Measurements from ENCODE around the gene CH25H.
"Not testable (repeated sequence)": the region's sequence is repeated elsewhere in the genome, so short reads cannot be mapped to it uniquely, and the experiment has no call there.

The CH25H gene, protein sequence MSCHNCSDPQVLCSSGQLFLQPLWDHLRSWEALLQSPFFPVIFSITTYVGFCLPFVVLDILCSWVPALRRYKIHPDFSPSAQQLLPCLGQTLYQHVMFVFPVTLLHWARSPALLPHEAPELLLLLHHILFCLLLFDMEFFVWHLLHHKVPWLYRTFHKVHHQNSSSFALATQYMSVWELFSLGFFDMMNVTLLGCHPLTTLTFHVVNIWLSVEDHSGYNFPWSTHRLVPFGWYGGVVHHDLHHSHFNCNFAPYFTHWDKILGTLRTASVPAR

DNA sequence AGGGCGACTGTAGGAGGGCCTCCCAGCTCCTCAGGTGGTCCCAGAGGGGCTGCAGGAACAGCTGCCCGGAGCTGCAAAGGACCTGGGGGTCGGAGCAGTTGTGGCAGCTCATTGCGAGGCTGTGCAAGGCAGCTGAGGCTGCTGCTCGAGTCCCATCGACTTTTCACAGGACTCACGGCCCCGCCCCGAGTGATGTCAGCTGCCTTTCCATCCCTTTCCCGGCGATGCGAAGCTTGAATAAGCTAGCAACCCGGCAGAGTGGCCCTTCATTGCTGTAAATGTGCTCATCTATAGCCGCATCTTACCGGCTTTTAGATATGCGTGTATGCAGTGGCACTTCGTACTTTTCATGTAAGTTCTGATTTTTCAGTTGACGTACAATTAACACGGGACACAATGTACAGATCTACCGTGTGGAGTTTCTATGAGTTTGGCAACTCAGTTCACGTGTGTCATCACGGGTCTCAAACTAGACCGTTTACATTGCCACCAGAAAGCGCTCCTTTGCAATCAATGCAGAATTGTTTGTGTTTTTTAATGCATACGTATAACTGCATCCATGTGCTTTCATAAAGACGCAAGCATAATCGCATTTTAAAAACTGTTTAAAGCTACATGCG is at the start of gene CH25H:
Gene CH25H, minus strand, starts transcription at position 137 of the 620 bp plus-strand sequence. Its CDS starts 25 bp downstream, at position 112.
- peak; percentile 33 for DNase-seq

DNA sequence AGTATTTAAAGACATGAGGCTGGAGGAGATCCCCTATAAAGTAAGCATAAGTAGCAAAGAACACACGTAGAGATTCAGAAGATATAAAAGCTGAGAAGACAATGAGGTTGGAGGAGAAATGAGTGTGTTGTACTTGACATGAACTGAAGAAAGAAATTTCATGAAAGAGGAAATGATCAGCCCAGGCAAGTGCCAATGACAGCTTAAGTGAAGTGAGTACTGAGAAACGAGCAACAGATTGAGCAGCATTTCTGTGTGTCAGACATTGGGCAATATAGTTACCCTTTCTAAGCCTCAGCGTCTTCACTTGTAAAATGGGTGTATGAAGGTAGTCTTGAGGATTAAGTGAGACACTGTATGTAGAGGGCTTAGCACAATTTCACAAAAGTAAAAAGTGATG is 49.2 kb upstream of the CH25H start:
- DNase-seq: no peak

- DNase-seq: no peak
These were observed 48.7 kb upstream of the CH25H start for GRCh38 chr10:89255793-89256192.

DNA sequence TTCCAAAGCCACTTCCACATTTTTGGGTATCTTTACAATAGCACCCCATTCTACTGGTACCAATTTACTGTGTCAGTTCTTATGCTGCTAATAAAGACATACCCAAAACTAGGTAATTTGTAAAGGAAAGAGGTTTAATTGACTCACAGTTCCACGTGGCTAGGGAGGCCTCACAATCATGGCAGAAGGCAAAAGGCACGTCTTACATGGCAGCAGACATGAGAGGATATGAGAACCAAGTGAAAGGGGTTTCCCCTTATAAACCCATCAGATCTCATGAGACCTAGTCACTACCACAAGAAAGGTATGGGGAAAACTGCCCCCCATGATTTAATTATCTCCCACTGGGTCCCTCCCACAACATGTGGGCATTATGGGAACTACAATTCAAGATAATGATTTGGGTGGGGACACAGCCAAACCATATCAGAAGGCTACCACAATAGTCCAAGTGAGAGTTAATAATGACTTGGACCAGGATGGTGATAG is 48.0 kb upstream of the CH25H start:
- not testable (repeated sequence) for DNase-seq

GRCh38 chr10:89252225-89252585 is 45.1 kb upstream of the CH25H start:
- DNase-seq: no peak

DNA sequence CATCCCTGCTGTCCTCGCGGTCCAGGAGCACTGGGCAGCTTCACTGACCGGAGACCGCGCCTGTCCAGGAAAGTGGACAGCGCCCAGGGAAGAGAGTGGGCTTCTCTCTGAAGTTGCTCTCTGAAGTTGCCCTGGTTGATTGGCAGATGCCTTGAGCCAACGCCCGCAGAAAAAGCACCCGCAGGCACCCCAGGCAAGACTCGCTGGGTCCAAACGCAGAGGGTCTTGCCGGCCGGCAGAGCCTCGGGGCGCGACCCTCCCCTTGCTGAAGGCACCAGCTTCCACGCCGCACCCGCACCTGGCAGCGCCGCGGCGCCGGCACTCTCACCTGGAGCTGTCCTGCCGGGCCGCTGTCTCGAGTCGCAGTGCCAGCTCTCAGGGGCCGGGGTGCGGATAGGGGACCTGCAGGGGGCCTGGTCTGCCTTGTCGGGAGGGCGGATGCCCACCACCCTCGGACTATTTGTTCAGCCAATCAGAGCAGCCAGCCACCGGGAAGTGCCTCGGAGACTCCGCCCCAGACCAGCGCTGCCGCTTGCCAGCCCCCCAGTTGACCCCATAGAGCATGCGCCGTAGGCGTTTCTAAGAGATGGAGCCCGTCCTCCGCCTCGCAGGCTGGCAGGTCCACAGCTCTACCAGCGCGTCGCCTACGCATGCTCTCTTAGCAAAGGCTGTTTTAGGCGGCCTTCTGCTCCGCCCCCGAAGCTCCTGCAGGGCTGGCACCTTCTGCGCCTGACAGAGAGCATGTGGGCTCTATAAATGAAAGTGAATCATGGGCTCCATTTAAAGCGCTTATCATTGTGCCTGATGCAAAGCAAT is 44.5 kb upstream of the CH25H start, which contains the start of gene LIPA:
Gene LIPA, minus strand, starts transcription at position 367 of the 816 bp plus-strand sequence. CDS start 4,127 bp downstream, outside the sequence.
- DNase-seq: peak; percentile 99

DNA sequence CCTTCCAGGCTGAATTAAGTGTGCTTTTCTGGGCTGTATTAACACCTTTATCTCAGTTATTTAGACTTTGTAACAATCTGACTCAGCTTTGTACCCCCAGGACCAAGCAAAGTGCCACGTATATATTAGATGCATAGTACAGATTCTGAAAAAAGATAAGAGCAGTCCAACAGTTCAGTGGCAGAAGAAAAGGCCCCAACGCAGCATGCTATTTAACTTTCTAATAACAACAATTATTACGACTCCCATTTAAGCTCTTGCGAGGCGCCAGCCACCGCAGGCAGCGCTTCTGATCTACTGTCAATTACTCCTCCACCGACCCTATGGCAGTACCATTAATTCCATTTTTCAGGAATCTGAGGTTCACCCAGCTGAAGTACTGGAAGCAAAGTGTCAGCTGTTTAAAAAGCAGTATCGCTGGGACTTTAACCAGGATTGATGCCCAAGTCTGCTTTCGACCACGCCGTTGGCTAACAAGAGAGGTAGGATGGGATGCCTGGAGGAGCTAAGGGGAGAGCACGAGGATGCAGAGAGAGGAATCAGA is 43.8 kb upstream of the CH25H start:
- DNase-seq: no peak

DNA sequence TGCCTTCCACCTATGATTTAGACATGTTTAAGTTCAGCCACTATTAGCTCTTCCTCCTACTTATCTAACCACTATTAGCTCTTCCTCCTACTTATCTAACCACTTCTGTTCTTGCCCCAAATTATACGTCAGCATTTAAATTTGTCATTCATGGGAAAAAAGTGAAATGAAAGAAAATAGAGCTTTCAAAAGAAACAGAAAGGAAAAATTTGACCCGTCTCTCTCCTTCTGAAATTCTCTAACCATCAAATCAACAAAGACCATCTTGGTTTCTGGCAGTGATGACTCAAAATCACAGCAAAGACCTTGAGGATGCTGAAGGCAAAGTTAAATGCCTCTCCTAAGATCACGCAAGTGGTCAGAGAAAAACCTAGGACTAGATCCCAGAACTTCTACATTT is 41.9 kb upstream of the CH25H start:
- DNase-seq: no peak

DNA sequence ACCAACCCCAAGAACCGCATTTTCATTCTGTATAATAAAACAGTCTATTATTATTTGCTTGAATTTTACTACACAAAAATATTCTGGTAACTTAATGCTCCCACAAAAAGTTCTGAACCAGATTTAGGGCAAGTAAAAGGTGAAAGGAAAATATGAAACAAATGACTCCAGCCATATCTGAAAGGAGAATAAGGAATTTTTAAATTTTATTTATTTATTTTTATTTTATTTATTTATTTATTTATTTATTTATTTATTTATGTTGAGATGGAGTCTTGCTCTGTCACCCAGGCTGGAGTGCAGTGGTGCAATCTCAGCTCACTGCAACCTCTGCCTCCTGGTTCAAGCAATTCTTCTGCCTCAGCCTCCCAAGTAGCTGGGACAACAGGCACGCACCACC is 40.5 kb upstream of the CH25H start:
- not testable (repeated sequence) for DNase-seq

- DNase-seq: no peak
These were observed 38.7 kb upstream of the CH25H start for GRCh38 chr10:89245802-89246201.

GRCh38 chr10:89242840-89243568 is 35.9 kb upstream of the CH25H start:
- no peak for DNase-seq

GRCh38 chr10:89242345-89242684 is 35.2 kb upstream of the CH25H start:
- no peak for DNase-seq

DNA sequence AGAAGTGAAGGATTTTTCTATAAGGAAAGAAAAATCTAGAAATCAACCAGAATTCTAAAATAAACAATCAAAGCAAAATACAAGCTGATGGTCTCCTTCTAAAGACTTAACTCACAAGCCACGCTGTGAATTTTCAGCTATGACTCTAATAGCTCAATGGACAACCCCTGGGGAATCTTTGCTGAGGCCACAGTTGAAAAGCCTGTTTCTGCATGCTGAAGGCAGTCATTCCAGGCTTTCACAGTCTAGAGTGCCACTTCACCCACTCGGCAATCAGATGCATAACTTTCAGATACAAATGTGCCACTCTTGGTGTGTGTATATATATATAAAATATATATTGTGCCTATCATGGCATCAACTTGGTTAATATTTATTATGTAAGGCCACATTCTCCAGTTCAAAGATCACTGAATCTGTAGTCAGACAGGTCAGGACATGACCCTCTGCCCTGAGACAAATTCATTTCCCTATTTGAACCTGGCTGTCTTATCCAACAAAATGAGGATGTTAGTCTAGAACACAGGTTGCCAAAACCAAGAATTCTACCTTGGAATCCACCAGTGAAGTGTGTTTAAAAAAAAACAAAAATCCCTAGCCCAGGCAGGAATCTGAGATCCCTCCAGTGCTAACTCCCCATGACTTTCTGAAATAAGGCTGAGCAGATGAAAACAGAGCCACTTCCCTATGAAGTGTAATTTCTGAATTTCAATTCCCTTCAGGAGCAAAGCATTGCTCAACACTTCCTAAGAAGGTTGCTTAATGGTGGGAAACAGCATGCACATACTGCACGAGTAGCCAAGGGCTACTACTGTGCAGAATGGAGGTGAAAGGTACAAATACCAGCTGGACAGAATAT is 34.6 kb upstream of the CH25H start:
- DNase-seq: no peak

- DNase-seq: no peak
These were observed 33.9 kb upstream of the CH25H start for GRCh38 chr10:89241026-89241425.

- no peak for DNase-seq
These were observed 33.4 kb upstream of the CH25H start for GRCh38 chr10:89240519-89240918.

DNA sequence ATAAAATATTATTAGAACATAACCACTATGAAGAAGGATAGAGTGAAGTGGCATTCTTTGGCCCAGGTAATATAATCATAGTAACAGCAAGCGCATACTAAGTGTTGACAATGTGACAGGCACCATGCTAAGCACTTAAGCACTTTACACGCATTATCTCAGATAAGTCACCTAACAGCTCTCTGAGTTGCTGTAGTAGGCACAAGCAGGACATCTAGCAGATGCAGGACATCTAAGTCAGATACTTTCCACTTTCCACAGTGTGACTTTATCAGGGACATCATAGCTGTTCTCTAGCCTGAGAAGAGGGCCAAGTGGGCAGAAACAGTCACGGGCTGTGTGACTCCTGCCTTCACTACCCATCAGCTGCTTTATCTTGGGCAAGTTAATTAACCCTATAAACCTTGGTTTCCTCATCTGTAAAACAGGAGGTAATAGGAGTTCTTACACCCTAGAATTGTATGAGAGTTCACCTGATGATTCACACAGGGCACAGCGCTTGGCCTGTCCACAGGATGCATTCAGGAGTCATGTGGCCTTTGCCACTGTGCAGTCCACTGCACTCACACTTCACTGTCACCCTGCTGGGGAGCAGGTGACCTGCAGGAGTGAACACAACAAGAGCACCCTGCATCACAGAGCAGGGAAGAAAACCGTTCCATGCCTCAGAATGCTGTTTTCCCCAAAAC is 32.0 kb upstream of the CH25H start:
- no peak for DNase-seq

DNA sequence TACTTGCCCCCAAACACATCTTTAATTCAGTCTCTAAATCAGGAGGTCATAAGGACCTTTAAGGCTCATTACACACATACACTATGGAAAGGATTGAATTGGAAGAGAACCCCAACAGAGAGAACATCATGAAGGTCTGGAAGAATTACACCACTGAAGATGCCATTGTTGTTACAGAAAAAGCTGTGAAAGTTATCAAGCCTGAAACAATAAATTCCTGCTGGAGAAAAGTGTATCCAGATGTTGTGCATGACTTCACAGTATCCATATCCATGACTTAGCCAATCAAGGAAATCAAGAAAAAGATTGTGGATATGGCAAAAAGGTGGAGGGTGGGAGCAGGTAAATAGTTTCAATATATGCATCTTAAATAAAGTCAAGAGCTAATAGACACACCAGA is 30.7 kb upstream of the CH25H start:
- no peak for DNase-seq

DNA sequence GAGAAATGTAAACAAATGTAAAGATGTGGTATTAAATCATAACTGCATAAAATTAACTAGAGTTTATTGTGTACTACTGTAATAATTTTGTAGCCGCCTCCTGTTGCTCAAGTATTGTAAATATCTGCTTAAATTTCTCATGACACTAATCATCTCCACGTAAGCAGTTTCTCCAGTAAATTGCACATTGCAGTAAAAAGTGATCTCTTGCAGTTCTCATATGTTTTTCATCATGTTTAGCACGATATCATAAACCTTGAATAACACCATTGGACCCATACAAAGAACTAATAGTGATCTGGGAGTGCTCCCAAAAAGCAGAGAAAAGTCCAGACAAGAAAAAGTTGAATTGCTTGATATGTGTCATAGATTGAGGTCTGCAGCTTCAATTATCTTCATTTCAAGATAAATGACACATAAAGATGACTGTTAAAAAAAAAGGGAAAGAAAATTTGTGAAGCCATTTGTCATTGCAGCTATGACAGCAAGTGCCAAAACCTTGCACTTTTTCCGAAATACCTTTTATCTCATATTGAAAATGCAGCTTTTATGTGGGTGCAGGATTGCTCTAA is 29.2 kb upstream of the CH25H start:
- DNase-seq: no peak

GRCh38 chr10:89235073-89235798 is 28.1 kb upstream of the CH25H start:
- no peak for DNase-seq

GRCh38 chr10:89233033-89233432 is 25.9 kb upstream of the CH25H start:
- DNase-seq: no peak

Measured in CD4-positive, alpha-beta T cell treated with Interleukin-10 for 1 hour (primary cell).